Uterus (tissue), 4 donors: ENCODE measurements around the gene NOTCH3. TPM values are rescaled to one million over a fixed set of nuclear protein-coding genes. Genes with fewer than 3 reads are reported as not detected.

ENCODE experiments used
- DNase-seq, 2 donors: peaks; one replicate each; pipeline ENCODE4 v3.0.0-alpha.2; 2019 to 2020
- H3K27ac ChIP-seq, 2 donors: fragments of 200-600 bp; sonication (generic); 1 replicate in 1 of 2; 2 replicates in 1 of 2; pipeline ENCODE4 v1.5.1; 2016 to 2018
- H3K27me3 ChIP-seq, 2 donors: fragments of 200-600 bp; sonication (generic); one replicate each; pipeline ENCODE4 v1.5.1; 2018 to 2019; ENCODE audit warnings: control low read depth in 1 of 2
- H3K36me3 ChIP-seq, 2 donors: fragments of 200-600 bp; sonication (generic); one replicate each; pipeline ENCODE4 v1.5.1; 2019; ENCODE audit warnings: control low read depth in 1 of 2
- H3K4me1 ChIP-seq, 2 donors: fragments of 200-600 bp; sonication (generic); one replicate each; pipeline ENCODE4 v1.5.1; 2018 to 2019; ENCODE audit warnings: control low read depth in 1 of 2
- H3K4me3 ChIP-seq, 2 donors: fragments of 200-600 bp; sonication (generic); 1 replicate in 1 of 2; 2 replicates in 1 of 2; pipeline ENCODE4 v1.5.1; 2018 to 2019; ENCODE audit warnings: mild to moderate bottlenecking in 1 of 2
- H3K9me3 ChIP-seq, 2 donors: fragments of 200-600 bp; sonication (generic); one replicate each; pipeline ENCODE4 v1.5.1; 2019; ENCODE audit warnings: control low read depth in 1 of 2
- CTCF ChIP-seq, 4 experiments: fragments of 200-600 bp in 2 of 4; fragments of 450-650 bp in 2 of 4; sonication (generic) in 2 of 4; IDR thresholded peaks; one replicate each; pipeline ENCODE4 v1.5.1; 2016 to 2019; ENCODE audit warnings: antibody characterized with exemption in 4 of 4, mild to moderate bottlenecking in 2 of 4, moderate library complexity in 1 of 4
- POLR2A ChIP-seq, 2 donors: fragments of 450-650 bp; IDR thresholded peaks; one replicate each; pipeline ENCODE4 v1.6.1; 2016; ENCODE audit warnings: antibody characterized with exemption in 2 of 2, mild to moderate bottlenecking in 1 of 2, moderate library complexity in 1 of 2
- intact Hi-C: fragments of 100-400 bp; cut with DNase I; formaldehyde crosslinking; loops from one replicate; pipeline ENCODE4 v1.15.1; 2023; ENCODE audit warnings: low total_unique reads
- total RNA-seq, 4 donors: library from RNA; depleted of rRNA in 3 of 4; stranded (reverse); fragments of >200 nt in 3 of 4; gene quantifications; one replicate each; pipeline versions ENCODE4 v1.1.0 to v1.2.4, GENCODE V29; 2014 to 2023
- donor health status: DM: yes; HTN: yes; CAD: no.

Gene NOTCH3
- total RNA-seq, 4 donors from 2014 or later: 9.4 to 166 (median 96.9) TPM

- DNase-seq: no peak
- no peaks in the 10 kb centered on the region for H3K9me3 ChIP-seq
- H3K4me3 ChIP-seq: no peak overlapping the region
- intact Hi-C loops: no loop called here
- no peaks in the 10 kb centered on the region for H3K27me3 ChIP-seq
- H3K27ac ChIP-seq: no peak overlapping the region
- no peaks in the 10 kb centered on the region for H3K4me1 ChIP-seq
- TF ChIP-seq POLR2A (IDR thresholded peaks at IDR 0.05): no peak
- no peak for TF ChIP-seq CTCF (IDR thresholded peaks at IDR 0.05)
- no peaks in the 10 kb centered on the region for H3K36me3 ChIP-seq
These were observed 70.8 kb downstream of the NOTCH3 start for GRCh38 chr19:15129856-15130585.

- Histone ChIP-seq H3K4me3 (no peak overlapping the region), H3K4me1 (no peaks in the 10 kb centered on the region), H3K27me3 (no peaks in the 10 kb centered on the region), H3K36me3 (no peaks in the 10 kb centered on the region), H3K9me3 (no peaks in the 10 kb centered on the region), H3K27ac (no peak overlapping the region)
- intact Hi-C loops: no loop called here
- TF ChIP-seq POLR2A (IDR thresholded peaks at IDR 0.05): no peak
- TF ChIP-seq CTCF (IDR thresholded peaks at IDR 0.05): no peak
- no peak for DNase-seq
These were observed 72.5 kb downstream of the NOTCH3 start for GRCh38 chr19:15128162-15128770.

GRCh38 chr19:15126131-15126910, 74.5 kb downstream of the NOTCH3 start:
- no peak for TF ChIP-seq POLR2A (IDR thresholded peaks at IDR 0.05)
- no peak for TF ChIP-seq CTCF (IDR thresholded peaks at IDR 0.05)
- DNase-seq: no peak
- no peaks in the 10 kb centered on the region for H3K27me3 ChIP-seq
- H3K4me3 ChIP-seq: peak overlapping the region; percentile 84 to 90
- H3K9me3 ChIP-seq: no peaks in the 10 kb centered on the region
- H3K27ac ChIP-seq: peak overlapping the region; percentile 63 to 93
- intact Hi-C loops: no loop called here
- no peaks in the 10 kb centered on the region for H3K36me3 ChIP-seq
- no peaks in the 10 kb centered on the region for H3K4me1 ChIP-seq

GRCh38 chr19:15125232-15126067, 75.3 kb downstream of the NOTCH3 start:
- intact Hi-C loops: no loop called here

More at GRCh38 chr19:15125232-15126067, 75.3 kb downstream of the NOTCH3 start:
- peak overlapping the region; percentile 84 to 90 for H3K4me3 ChIP-seq
- TF ChIP-seq POLR2A (IDR thresholded peaks at IDR 0.05): peak; percentile 17 to 64
- TF ChIP-seq CTCF (IDR thresholded peaks at IDR 0.05): peak in 2 of 4 experiments; percentile 23 to 49
- no peaks in the 10 kb centered on the region for H3K9me3 ChIP-seq
- DNase-seq: peak; percentile 97 to 99
- H3K27ac ChIP-seq: peak overlapping the region; percentile 89 to 93
- no peaks in the 10 kb centered on the region for H3K36me3 ChIP-seq
- H3K27me3 ChIP-seq: no peaks in the 10 kb centered on the region
- H3K4me1 ChIP-seq: no peaks in the 10 kb centered on the region
